GM23338 (cell line): Measurements from ENCODE around the gene CAPN1. TPM values are rescaled to one million over a fixed set of nuclear protein-coding genes. Genes with fewer than 3 reads are reported as not detected.
A peak's percentile ranks its signal among the peaks of the same experiment; 100 is the strongest.
"Not testable (repeated sequence)": the region's sequence is repeated elsewhere in the genome, so short reads cannot be mapped to it uniquely, and the experiment has no call there.

ENCODE experiments used
- ATAC-seq: fragments of 200-7000 bp; cut with Tn5 transposase; 3 replicates; pipeline ENCODE4 v1.9.1; 2020
- DNase-seq: peaks from one replicate; pipeline ENCODE4 v3.0.0-alpha.2; 2015; ENCODE audit warnings: low spot score
- H2AFZ ChIP-seq: fragments of 200-600 bp; sonication (generic); 2 replicates; pipeline ENCODE4 v1.8.0; 2016; ENCODE audit warnings: antibody characterized with exemption, mild to moderate bottlenecking, moderate library complexity
- H3F3A ChIP-seq: fragments of 200-600 bp; sonication (generic); replicated peaks from 2 replicates; pipeline ENCODE4 v1.8.0; 2017; ENCODE audit warnings: antibody characterized with exemption, mixed run types, low read depth
- H3K27ac ChIP-seq: fragments of 200-600 bp; sonication (generic); 2 replicates; pipeline ENCODE4 v1.6.1; 2016; ENCODE audit warnings: low read depth
- H3K27me3 ChIP-seq: fragments of 200-600 bp; sonication (generic); 2 replicates; pipeline ENCODE4 v1.8.0; 2016; ENCODE audit warnings: mild to moderate bottlenecking, mixed run types, moderate library complexity; ENCODE audit not compliant: insufficient read depth
- H3K36me3 ChIP-seq: fragments of 200-600 bp; sonication (generic); 2 replicates; pipeline ENCODE4 v1.8.0; 2016; ENCODE audit warnings: mild to moderate bottlenecking; ENCODE audit not compliant: insufficient read depth
- H3K4me1 ChIP-seq: fragments of 200-600 bp; sonication (generic); 2 replicates; pipeline ENCODE4 v1.8.0; 2016; ENCODE audit warnings: mild to moderate bottlenecking, moderate library complexity; ENCODE audit not compliant: insufficient read depth
- H3K4me2 ChIP-seq: fragments of 200-600 bp; sonication (generic); 2 replicates; pipeline ENCODE4 v1.7.1; 2017; ENCODE audit warnings: mixed run types
- H3K4me3 ChIP-seq: fragments of 200-600 bp; sonication (generic); 2 replicates; pipeline ENCODE4 v1.6.1; 2016; ENCODE audit warnings: mixed run types
- H3K79me2 ChIP-seq: fragments of 200-600 bp; sonication (generic); replicated peaks from 2 replicates; pipeline ENCODE4 v1.8.0; 2017; ENCODE audit warnings: mild to moderate bottlenecking; ENCODE audit not compliant: insufficient read depth
- H3K9me2 ChIP-seq: fragments of 200-600 bp; sonication (generic); 2 replicates; pipeline ENCODE4 v1.8.0; 2017; ENCODE audit not compliant: insufficient read depth
- H4K20me1 ChIP-seq: fragments of 200-600 bp; sonication (generic); replicated peaks from 2 replicates; pipeline ENCODE4 v1.8.0; 2017; ENCODE audit warnings: mild to moderate bottlenecking; ENCODE audit not compliant: insufficient read depth
- H3K27ac Mint-ChIP-seq: 2 replicates; pipeline ENCODE4 v1.8.0; 2020; ENCODE audit warnings: inconsistent platforms, mild to moderate bottlenecking, moderate library complexity, mixed read lengths
- H3K27me3 Mint-ChIP-seq: 3 replicates; pipeline ENCODE4 v1.8.0; 2022; ENCODE audit warnings: low read depth, mild to moderate bottlenecking, moderate library complexity, mixed read lengths, inconsistent platforms; ENCODE audit not compliant: insufficient read depth, poor library complexity
- H3K36me3 Mint-ChIP-seq: 3 replicates; pipeline ENCODE4 v1.8.0; 2021; ENCODE audit warnings: low read depth, mild to moderate bottlenecking, inconsistent platforms, moderate library complexity, mixed read lengths
- H3K4me1 Mint-ChIP-seq: 3 replicates; pipeline ENCODE4 v1.8.0; 2020; ENCODE audit warnings: mild to moderate bottlenecking, inconsistent platforms, mixed read lengths
- H3K4me3 Mint-ChIP-seq: 3 replicates; pipeline ENCODE4 v1.8.0; 2021; ENCODE audit warnings: moderate library complexity, mild to moderate bottlenecking, inconsistent platforms, mixed read lengths
- H3K9me3 Mint-ChIP-seq: 3 replicates; pipeline ENCODE4 v1.8.0; 2020; ENCODE audit warnings: moderate library complexity, mild to moderate bottlenecking, inconsistent platforms, mixed read lengths
- CREB1 ChIP-seq: fragments of 250-450 bp; sonication (Bioruptor Pico); IDR thresholded peaks from 2 replicates; pipeline ENCODE4 v1.5.0; 2020; ENCODE audit warnings: low read depth, mild to moderate bottlenecking, moderate library complexity
- EZH2phosphoT487 ChIP-seq: fragments of 200-600 bp; sonication (generic); IDR thresholded peaks from one replicate; pipeline ENCODE4 v1.8.1; 2018; ENCODE audit warnings: antibody characterized with exemption; ENCODE audit not compliant: unreplicated experiment
- JUNB ChIP-seq: IDR thresholded peaks from one replicate; pipeline ENCODE4 v1.6.1; 2016; ENCODE audit warnings: antibody characterized with exemption; ENCODE audit not compliant: unreplicated experiment
- POLR2AphosphoS5 ChIP-seq: IDR thresholded peaks from 2 replicates; pipeline ENCODE4 v1.6.1; 2016; ENCODE audit warnings: antibody characterized with exemption, low read depth
- STAT1 ChIP-seq: IDR thresholded peaks from one replicate; pipeline ENCODE4 v1.6.1; 2016; ENCODE audit warnings: antibody characterized with exemption; ENCODE audit not compliant: unreplicated experiment
- ZNF114 ChIP-seq: fragments of 250-450 bp; sonication (Bioruptor Pico); IDR thresholded peaks from 2 replicates; pipeline ENCODE4 v1.5.0; 2020; ENCODE audit warnings: mild to moderate bottlenecking, moderate library complexity
- ZNF331 ChIP-seq: fragments of 250-450 bp; sonication (Bioruptor Pico); IDR thresholded peaks from 2 replicates; pipeline ENCODE4 v1.5.0; 2020; ENCODE audit warnings: low read depth, mild to moderate bottlenecking, moderate library complexity
- polyA plus RNA-seq: library from polyadenylated mRNA; unstranded; fragments of >200 nt; fragmentation: Nextera tagmentation; extraction: Ambion mirVana; gene quantifications from 2 replicates; pipeline ENCODE4 v1.2.1, GENCODE V29; 2016
- total RNA-seq: library from RNA; depleted of rRNA; stranded (reverse); fragments of >200 nt; shearing (Covaris generic); gene quantifications from 2 replicates; pipeline ENCODE4 v1.2.3, GENCODE V29; 2014
- TF ChIP-seq, protein P1 (sequence below), 2 experiments: fragments of 200-600 bp in 1 of 2; sonication (generic) in 1 of 2; conservative IDR thresholded peaks; 2 replicates each; pipeline versions ENCODE4 v1.5.1 to v1.6.1; 2016 to 2017; ENCODE audit warnings: antibody characterized with exemption in 2 of 2, low read depth in 2 of 2, mild to moderate bottlenecking in 2 of 2, moderate library complexity in 1 of 2
- TF ChIP-seq, protein P2 (sequence below): fragments of 250-450 bp; sonication (Bioruptor Pico); IDR thresholded peaks from 2 replicates; pipeline ENCODE4 v1.5.0; 2020; ENCODE audit warnings: mild to moderate bottlenecking, moderate library complexity

The CAPN1 gene
- total and polyA plus RNA-seq, 2 experiments from 2014 or later: 67.3 to 277 TPM

DNA sequence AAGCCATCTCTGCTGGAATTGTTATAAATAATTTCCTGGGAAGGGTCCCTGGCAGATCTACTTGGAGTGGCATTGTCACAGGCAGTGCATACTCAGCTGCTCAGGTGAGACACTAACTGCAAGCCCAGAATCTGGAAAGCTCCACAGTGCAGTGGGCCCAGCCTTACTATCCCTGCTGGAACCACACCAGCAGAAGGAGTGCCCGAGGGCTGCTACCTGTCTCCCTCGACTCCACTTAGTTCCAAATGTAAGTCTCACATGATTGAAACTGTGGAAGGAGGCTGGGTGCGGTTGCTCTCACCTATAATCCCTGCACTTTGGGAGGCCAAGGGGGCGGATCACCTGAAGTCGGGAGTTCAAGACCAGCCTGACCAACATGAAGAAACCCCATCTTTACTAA lies 33.1 kb upstream of the CAPN1 start (continued):
- TF ChIP-seq, protein P1, sequence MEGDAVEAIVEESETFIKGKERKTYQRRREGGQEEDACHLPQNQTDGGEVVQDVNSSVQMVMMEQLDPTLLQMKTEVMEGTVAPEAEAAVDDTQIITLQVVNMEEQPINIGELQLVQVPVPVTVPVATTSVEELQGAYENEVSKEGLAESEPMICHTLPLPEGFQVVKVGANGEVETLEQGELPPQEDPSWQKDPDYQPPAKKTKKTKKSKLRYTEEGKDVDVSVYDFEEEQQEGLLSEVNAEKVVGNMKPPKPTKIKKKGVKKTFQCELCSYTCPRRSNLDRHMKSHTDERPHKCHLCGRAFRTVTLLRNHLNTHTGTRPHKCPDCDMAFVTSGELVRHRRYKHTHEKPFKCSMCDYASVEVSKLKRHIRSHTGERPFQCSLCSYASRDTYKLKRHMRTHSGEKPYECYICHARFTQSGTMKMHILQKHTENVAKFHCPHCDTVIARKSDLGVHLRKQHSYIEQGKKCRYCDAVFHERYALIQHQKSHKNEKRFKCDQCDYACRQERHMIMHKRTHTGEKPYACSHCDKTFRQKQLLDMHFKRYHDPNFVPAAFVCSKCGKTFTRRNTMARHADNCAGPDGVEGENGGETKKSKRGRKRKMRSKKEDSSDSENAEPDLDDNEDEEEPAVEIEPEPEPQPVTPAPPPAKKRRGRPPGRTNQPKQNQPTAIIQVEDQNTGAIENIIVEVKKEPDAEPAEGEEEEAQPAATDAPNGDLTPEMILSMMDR (conservative IDR thresholded peaks at IDR 0.05; ENCODE audit: low read depth in 2 of 2): no peak
- no peak for TF ChIP-seq STAT1
- TF ChIP-seq ZNF114 (CRISPR knock-in tag): no peak
- no peak for TF ChIP-seq ZNF331 (CRISPR knock-in tag)
- TF ChIP-seq JUNB: no peak
- no peak for TF ChIP-seq POLR2AphosphoS5

GRCh38 chr11:65150131-65150508 lies 31.6 kb upstream of the CAPN1 start:
- H3K27ac Mint-ChIP-seq, H3K36me3 Mint-ChIP-seq, H3K4me3 Mint-ChIP-seq, H3K4me1 ChIP-seq, H2AFZ ChIP-seq, H3F3A ChIP-seq, H3K4me1 Mint-ChIP-seq, H3K27me3 ChIP-seq, H3K4me2 ChIP-seq, H4K20me1 ChIP-seq, ATAC-seq, H3K79me2 ChIP-seq, DNase-seq, H3K27ac ChIP-seq, H3K9me3 Mint-ChIP-seq, H3K4me3 ChIP-seq, H3K36me3 ChIP-seq, H3K9me2 ChIP-seq: not testable (repeated sequence)
- H3K27me3 Mint-ChIP-seq: peaks cover 19% of the 10 kb centered on the region

DNA sequence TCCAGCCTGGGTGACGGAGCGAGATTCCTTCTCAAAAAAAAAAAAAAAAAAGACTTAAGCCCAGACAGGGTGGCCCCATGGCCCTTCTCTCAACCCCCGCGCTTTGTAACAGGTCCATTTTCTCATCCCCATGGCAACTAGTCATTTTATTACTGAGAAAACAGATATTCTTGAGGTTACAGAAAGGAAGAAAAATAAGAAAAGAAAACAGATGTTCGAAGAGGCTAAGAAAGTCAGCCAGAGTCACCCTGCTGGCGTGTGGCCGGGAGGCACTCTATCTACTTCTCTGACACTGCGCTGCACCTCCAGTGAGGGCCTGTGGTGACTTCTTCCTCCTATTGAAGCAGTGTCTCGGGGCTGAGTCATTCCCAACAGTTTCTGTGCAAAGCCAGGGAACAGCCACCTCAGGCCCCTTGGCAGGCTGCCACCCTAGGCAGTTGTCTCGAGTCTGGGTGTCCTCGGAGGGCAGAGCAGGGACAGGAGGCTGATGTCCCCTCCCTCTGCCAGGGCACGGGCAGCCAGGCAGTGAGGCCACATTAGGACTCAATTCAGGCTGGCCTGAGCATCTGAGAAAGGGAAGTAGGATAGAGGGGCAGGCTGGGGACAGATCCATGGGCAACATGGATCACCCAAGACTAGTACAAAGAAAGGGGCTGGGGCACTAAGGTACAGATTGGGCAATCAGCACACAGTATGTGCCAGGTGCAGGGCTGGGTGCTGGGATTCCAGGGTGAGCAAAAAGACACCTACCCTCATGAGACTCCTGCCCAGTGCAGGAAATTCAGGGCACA lies 31.0 kb upstream of the CAPN1 start:
- Histone ChIP-seq H3K36me3 (no peaks in the 10 kb centered on the region), H3K9me2 (no peaks in the 10 kb centered on the region), H3K27me3 (no peaks in the 10 kb centered on the region), H3K4me3 (no peak overlapping the region), H3K4me1 (no peaks in the 10 kb centered on the region), H4K20me1 (no peaks in the 10 kb centered on the region), H3K4me2 (no peak overlapping the region), H3K79me2 (no peaks in the 10 kb centered on the region), H2AFZ (peak overlapping the region; percentile 69), H3F3A (no peaks in the 10 kb centered on the region), H3K27ac (no peak overlapping the region)
- Mint-ChIP-seq H3K4me1 (peaks cover 5% of the 10 kb centered on the region; the same call in 1 of the 3 replicates), H3K27me3 (peaks cover 19% of the 10 kb centered on the region), H3K27ac (peak overlapping the region; percentile 74), H3K4me3 (no peak overlapping the region), H3K9me3 (peaks cover 9% of the 10 kb centered on the region; the same call in 1 of the 3 replicates), H3K36me3 (no peaks in the 10 kb centered on the region; the same call in 2 of the 3 replicates)
- no peak for DNase-seq
- peak; percentile 78 for ATAC-seq
- TF ChIP-seq POLR2AphosphoS5: no peak
- no peak for TF ChIP-seq CREB1 (CRISPR knock-in tag)
- no peak for TF ChIP-seq EZH2phosphoT487
- TF ChIP-seq, protein P2, sequence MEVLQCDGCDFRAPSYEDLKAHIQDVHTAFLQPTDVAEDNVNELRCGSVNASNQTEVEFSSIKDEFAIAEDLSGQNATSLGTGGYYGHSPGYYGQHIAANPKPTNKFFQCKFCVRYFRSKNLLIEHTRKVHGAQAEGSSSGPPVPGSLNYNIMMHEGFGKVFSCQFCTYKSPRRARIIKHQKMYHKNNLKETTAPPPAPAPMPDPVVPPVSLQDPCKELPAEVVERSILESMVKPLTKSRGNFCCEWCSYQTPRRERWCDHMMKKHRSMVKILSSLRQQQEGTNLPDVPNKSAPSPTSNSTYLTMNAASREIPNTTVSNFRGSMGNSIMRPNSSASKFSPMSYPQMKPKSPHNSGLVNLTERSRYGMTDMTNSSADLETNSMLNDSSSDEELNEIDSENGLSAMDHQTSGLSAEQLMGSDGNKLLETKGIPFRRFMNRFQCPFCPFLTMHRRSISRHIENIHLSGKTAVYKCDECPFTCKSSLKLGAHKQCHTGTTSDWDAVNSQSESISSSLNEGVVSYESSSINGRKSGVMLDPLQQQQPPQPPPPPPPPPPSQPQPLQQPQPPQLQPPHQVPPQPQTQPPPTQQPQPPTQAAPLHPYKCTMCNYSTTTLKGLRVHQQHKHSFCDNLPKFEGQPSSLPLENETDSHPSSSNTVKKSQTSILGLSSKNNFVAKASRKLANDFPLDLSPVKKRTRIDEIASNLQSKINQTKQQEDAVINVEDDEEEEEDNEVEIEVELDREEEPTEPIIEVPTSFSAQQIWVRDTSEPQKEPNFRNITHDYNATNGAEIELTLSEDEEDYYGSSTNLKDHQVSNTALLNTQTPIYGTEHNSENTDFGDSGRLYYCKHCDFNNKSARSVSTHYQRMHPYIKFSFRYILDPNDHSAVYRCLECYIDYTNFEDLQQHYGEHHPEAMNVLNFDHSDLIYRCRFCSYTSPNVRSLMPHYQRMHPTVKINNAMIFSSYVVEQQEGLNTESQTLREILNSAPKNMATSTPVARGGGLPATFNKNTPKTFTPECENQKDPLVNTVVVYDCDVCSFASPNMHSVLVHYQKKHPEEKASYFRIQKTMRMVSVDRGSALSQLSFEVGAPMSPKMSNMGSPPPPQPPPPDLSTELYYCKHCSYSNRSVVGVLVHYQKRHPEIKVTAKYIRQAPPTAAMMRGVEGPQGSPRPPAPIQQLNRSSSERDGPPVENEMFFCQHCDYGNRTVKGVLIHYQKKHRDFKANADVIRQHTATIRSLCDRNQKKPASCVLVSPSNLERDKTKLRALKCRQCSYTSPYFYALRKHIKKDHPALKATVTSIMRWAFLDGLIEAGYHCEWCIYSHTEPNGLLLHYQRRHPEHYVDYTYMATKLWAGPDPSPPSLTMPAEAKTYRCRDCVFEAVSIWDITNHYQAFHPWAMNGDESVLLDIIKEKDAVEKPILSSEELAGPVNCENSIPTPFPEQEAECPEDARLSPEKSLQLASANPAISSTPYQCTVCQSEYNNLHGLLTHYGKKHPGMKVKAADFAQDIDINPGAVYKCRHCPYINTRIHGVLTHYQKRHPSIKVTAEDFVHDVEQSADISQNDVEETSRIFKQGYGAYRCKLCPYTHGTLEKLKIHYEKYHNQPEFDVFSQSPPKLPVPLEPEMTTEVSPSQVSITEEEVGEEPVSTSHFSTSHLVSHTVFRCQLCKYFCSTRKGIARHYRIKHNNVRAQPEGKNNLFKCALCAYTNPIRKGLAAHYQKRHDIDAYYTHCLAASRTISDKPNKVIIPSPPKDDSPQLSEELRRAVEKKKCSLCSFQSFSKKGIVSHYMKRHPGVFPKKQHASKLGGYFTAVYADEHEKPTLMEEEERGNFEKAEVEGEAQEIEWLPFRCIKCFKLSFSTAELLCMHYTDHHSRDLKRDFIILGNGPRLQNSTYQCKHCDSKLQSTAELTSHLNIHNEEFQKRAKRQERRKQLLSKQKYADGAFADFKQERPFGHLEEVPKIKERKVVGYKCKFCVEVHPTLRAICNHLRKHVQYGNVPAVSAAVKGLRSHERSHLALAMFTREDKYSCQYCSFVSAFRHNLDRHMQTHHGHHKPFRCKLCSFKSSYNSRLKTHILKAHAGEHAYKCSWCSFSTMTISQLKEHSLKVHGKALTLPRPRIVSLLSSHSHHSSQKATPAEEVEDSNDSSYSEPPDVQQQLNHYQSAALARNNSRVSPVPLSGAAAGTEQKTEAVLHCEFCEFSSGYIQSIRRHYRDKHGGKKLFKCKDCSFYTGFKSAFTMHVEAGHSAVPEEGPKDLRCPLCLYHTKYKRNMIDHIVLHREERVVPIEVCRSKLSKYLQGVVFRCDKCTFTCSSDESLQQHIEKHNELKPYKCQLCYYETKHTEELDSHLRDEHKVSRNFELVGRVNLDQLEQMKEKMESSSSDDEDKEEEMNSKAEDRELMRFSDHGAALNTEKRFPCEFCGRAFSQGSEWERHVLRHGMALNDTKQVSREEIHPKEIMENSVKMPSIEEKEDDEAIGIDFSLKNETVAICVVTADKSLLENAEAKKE: no peak
